NCI-H2227 treated with DMSO at 0.1 percent for 48 hours (cell line): ENCODE data around the gene CCDC85B.

Experiments
- DNase-seq: peaks from one replicate; lab custom pipeline; 2025; lab: John Stamatoyannopoulos, UW

CCDC85B gene

GRCh38 chr11:65857853-65858680 lies 32.4 kb upstream of the CCDC85B start, which contains the start of gene CFL1:
CFL1 (minus strand) TSS chr11:65858180; CDS start chr11:65858099, 81 bp downstream.
- DNase-seq: peak; percentile 97

- no peak for DNase-seq
Measured at GRCh38 chr11:65858681-65859087, 31.8 kb upstream of the CCDC85B start.

DNA sequence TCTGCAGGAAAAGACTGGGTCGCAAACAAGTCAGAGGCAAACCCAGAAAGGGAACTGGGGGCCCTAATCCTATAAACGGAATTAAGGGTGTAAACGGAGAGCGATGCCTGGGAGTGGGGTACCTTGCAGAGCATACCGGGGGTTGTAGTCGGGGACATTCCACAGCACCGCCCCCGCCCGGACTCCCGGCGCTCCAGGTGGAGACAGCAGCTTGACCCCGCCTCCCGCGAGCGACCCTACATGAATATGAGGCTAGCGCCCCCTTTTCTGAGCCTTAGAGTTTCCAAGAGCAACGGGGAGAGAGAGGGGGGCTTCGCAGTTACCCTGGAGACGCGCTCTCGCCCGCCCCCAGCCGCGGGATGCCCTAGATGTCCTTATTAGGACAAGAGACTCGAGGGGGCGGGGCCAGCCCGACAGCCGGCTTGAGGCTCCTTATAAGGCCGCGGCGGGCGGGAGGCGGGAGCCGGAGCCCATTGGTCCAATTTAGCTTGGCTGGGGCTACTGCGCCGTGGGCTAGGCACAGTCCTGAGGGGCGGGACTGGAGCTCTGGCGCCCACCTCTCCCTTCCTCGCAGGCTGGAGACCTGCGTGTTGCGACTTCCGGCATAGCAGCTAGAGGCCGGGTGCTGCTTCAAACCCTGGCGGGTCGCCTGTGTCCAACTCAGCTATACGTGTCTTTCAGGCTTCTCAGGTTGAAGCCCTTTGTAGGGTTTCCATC lies 31.2 kb upstream of the CCDC85B start:
- peak; percentile 99 for DNase-seq

GRCh38 chr11:65859812-65860277 lies 30.6 kb upstream of the CCDC85B start:
- DNase-seq: no peak

DNA sequence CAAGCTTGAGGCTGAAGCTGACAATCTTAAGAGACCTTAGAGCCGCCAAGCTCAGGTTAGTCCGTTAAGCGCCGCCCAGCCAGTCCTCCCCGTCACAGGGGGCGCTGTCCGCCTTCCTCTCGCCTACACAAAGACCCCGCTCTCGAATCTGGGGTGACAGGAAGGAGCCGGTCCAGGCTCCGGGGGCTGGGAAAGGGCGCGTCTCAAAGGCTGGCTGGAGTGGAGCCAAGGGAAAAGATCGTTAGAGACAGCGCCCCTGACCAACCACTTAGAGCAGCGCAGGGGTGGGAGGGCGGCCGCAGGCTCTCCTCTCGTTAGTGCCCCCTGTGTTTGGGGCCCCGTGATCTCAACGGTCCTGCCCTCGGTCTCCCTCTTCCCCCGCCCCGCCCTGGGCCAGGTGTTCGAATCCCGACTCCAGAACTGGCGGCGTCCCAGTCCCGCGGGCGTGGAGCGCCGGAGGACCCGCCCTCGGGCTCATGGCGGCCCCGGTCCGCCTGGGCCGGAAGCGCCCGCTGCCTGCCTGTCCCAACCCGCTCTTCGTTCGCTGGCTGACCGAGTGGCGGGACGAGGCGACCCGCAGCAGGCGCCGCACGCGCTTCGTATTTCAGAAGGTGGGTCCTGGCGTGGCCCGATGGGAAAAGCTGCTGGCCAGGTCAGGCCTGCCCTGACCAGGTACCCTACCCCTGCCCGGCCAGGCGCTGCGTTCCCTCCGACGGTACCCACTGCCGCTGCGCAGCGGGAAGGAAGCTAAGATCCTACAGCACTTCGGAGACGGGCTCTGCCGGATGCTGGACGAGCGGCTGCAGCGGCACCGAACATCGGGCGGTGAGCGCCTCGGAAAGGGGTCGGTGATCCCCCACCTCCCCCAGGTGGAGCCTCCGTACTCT lies 30.0 kb upstream of the CCDC85B start, which contains the start of gene MUS81:
Gene MUS81 (plus strand): TSS at position 156 of the 887 bp plus-strand sequence. CDS start 321 bp downstream, at position 477.
- DNase-seq: peak; percentile 97

DNA sequence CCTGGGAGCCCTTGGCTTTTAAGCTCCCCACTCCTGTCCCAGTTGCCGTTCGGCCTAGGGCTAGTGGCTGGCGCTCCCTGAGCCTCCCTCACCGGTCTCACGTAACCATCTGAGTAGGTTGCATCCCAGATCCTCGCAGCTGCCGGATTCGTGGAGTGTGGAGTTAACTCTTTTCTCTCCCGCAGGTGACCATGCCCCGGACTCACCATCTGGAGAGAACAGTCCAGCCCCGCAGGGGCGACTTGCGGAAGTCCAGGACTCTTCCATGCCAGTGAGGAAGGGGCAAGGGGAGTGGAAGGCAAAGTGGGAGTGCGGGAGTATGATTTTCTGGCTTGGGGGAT lies 29.3 kb upstream of the CCDC85B start:
- DNase-seq: no peak

GRCh38 chr11:65861533-65862183 lies 28.8 kb upstream of the CCDC85B start:
- DNase-seq: no peak

DNA sequence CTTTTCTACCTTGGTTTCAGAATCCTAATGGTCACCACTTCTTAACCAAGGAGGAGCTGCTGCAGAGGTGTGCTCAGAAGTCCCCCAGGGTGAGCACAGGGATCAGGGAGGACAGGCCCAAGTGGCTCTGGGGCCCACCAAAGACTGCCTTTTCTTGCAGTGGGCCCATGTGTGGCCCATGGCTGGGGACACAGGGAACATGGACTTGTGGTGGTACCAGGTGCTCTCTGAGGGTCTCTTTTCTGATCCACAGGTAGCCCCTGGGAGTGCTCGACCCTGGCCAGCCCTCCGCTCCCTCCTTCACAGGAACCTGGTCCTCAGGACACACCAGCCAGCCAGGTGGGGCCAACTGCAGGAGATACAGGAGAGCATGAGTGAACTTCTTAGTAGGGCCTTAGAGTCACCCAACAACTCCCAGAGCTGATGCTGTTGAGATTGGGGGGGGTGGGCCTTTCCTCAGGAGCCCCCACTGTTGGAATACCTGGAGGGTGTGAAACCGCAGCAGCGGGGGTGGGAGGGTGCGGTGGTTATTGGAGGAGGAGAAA lies 28.2 kb upstream of the CCDC85B start:
- DNase-seq: no peak

- DNase-seq: no peak
Measured at GRCh38 chr11:65862941-65863888, 27.3 kb upstream of the CCDC85B start.

- DNase-seq: no peak
Measured at GRCh38 chr11:65863889-65864705, 26.4 kb upstream of the CCDC85B start.

DNA sequence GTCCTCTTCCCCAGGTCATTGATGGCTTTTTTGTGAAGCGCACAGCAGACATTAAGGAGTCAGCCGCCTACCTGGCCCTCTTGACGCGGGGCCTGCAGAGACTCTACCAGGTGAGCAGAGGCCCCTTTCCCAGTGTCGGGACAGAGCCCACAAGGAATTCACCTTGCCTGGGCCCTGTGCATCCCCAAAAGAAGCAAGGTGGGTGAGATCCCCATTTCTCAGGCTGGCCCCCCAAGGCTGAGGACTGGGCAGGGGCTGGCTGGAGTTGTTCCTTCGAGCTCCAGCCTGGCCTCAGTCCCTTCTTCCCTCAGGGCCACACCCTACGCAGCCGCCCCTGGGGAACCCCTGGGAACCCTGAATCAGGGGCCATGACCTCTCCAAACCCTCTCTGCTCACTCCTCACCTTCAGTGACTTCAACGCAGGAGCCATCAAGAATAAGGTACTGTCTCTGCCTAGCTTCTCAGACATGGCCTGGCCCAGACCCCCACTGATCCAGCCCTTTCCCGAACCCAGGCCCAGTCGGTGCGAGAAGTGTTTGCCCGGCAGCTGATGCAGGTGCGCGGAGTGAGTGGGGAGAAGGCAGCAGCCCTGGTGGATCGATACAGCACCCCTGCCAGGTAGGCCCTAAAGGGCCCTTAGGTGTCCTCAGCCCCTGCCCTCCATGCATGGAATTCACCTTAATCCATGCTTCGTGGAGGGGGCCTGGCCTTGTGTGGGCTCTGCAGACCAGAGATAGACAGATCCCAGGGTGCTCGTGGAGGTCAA lies 25.6 kb upstream of the CCDC85B start:
- no peak for DNase-seq

- DNase-seq: no peak
Measured at GRCh38 chr11:65865550-65866172, 24.8 kb upstream of the CCDC85B start.

GRCh38 chr11:65866509-65867283 lies 23.8 kb upstream of the CCDC85B start:
- no peak for DNase-seq

GRCh38 chr11:65867284-65868071 lies 23.0 kb upstream of the CCDC85B start:
- no peak for DNase-seq

GRCh38 chr11:65868076-65868667 lies 22.3 kb upstream of the CCDC85B start:
- DNase-seq: no peak

DNA sequence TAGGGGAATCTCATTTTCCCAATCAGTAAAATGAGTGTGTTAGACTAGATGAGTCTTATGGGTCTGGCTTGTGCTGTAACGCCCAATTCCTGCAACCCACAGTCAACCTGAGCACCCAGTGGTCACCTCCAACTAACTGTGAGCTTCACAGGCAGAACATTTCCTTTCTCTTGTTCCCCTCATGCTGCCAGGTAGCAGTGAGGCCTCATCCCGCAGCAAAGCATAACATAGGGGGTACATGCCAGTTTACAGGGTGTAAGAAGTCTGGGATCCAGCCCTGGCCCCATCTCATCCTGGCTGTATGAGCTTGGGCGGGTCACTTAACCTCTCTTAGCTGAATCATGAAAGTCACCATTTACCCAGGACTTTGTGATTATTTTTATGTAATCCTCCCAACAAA lies 21.6 kb upstream of the CCDC85B start:
- no peak for DNase-seq
